K562 (cell line): ENCODE measurements around the gene ADNP. TPM values are rescaled to one million over a fixed set of nuclear protein-coding genes. Genes with fewer than 3 reads are reported as not detected.
A peak's percentile ranks its signal among the peaks of the same experiment; 100 is the strongest.

Experiments used
- ARHGAP35 ChIP-seq: fragments of 450-650 bp; IDR thresholded peaks from 2 replicates; pipeline ENCODE4 v1.6.1; 2018; ENCODE audit not compliant: partially characterized antibody
- CHAMP1 ChIP-seq: fragments of 450-650 bp; IDR thresholded peaks from 2 replicates; pipeline ENCODE4 v1.6.1; 2016; ENCODE audit warnings: mild to moderate bottlenecking
- ELF1 ChIP-seq: fragments of 200-800 bp; sonication (Bioruptor generic); IDR thresholded peaks from 2 replicates; pipeline ENCODE4 v1.6.1; 2016; ENCODE audit warnings: missing genetic modification characterization, missing compliant biosample characterization
- ETV1 ChIP-seq: fragments of 450-650 bp; conservative IDR thresholded peaks from 2 replicates; pipeline ENCODE4 v1.6.1; 2016; ENCODE audit warnings: missing genetic modification characterization, control low read depth, low read depth, missing compliant biosample characterization
- MAX ChIP-seq: sonication (generic); formaldehyde crosslinking; IDR thresholded peaks from 2 replicates; pipeline ENCODE4 v1.9.0; 2022; ENCODE audit warnings: mild to moderate bottlenecking, missing genetic modification reagents
- MYC ChIP-seq, 2 experiments: fragments of 250-450 bp in 1 of 2; sonication (Bioruptor Pico) in 1 of 2; IDR thresholded peaks; 2 replicates each; pipeline versions ENCODE4 v1.5.1 to v1.6.1; 2012 to 2021; ENCODE audit warnings: low read depth in 2 of 2, borderline replicate concordance in 1 of 2, improper control_type of control experiment in 1 of 2, low read length in 1 of 2, mild to moderate bottlenecking in 1 of 2, moderate library complexity in 1 of 2
- NR1H2 ChIP-seq: sonication (generic); formaldehyde crosslinking; IDR thresholded peaks from 2 replicates; pipeline ENCODE4 v1.4.0; 2020; ENCODE audit warnings: mild to moderate bottlenecking, missing genetic modification reagents
- RFX1 ChIP-seq: fragments of 450-650 bp; IDR thresholded peaks from 2 replicates; pipeline ENCODE4 v1.6.1; 2016; ENCODE audit warnings: mild to moderate bottlenecking, moderate library complexity
- TEAD4 ChIP-seq, 2 experiments: sonication (generic) in 1 of 2; formaldehyde crosslinking in 1 of 2; IDR thresholded peaks; 2 replicates each; pipeline versions ENCODE4 v1.6.1 to v1.8.0; 2012 to 2022; ENCODE audit warnings: borderline replicate concordance in 1 of 2, inconsistent platforms in 1 of 2, low read length in 1 of 2, mild to moderate bottlenecking in 1 of 2, missing genetic modification reagents in 1 of 2
- VEZF1 ChIP-seq: fragments of 200-800 bp; sonication (Bioruptor generic); IDR thresholded peaks from 2 replicates; pipeline ENCODE4 v1.6.1; 2017; ENCODE audit warnings: missing genetic modification characterization, missing compliant biosample characterization
- ZMIZ1 ChIP-seq, 2 experiments: fragments of 150-350 bp in 1 of 2; IDR thresholded peaks; 2 replicates each; pipeline ENCODE4 v1.6.1; 2012 to 2016; ENCODE audit warnings: low read depth in 2 of 2, low read length in 2 of 2, mild to moderate bottlenecking in 1 of 2, moderate library complexity in 1 of 2
- ZNF274 ChIP-seq: IDR thresholded peaks from 2 replicates; pipeline ENCODE4 v1.6.1; 2011; ENCODE audit warnings: low read depth, mild to moderate bottlenecking, low read length, moderate library complexity, borderline replicate concordance
- ZNF316 ChIP-seq: fragments of 450-650 bp; IDR thresholded peaks from 2 replicates; pipeline ENCODE4 v1.6.1; 2016
- ZNF584 ChIP-seq: fragments of 200-800 bp; sonication (Bioruptor generic); IDR thresholded peaks from 2 replicates; pipeline ENCODE4 v1.6.1; 2016; ENCODE audit warnings: low read depth, mild to moderate bottlenecking, missing genetic modification characterization, missing compliant biosample characterization
- polyA plus RNA-seq, 8 experiments: library from polyadenylated mRNA; depleted of rRNA in 4 of 8; stranded (reverse) in 5 of 8; unstranded in 3 of 8; fragments of >200 nt; fragmentation: Nextera tagmentation in 2 of 8; fragmentation: Illumina TruSeq in 1 of 8; extraction: Ambion mirVana in 2 of 8; extraction: Trizol in 1 of 8; gene quantifications; 2 replicates each; pipeline versions ENCODE4 v1.2.1 to v1.2.3, GENCODE V29; 2011 to 2014; ENCODE audit warnings: inconsistent platforms in 1 of 8, missing spikeins in 1 of 8
- total RNA-seq, 7 experiments: library from RNA; depleted of rRNA in 6 of 7; stranded (reverse); fragments of >200 nt in 6 of 7; fragmentation: Illumina TruSeq in 2 of 7; extraction: Trizol in 2 of 7; gene quantifications; 2 replicates each; pipeline versions ENCODE4 v1.2.1 to v1.2.3, GENCODE V29; 2011 to 2021; ENCODE audit warnings: low replicate concordance in 1 of 7

ADNP gene
- total and polyA plus RNA-seq, 9 of the 15 experiments (the other 6 are each of a cell fraction or from before 2014, with no cell fraction given) = 17.8 to 59.9 (median 25.3) TPM

GRCh38 chr20:50958615-50959542, 27.6 kb upstream of the ADNP start, which contains the start of gene MOCS3 (continued):
- no peak; the same call in 1 of the 2 replicates for TF ChIP-seq CHAMP1
- TF ChIP-seq ZNF584 (CRISPR knock-in tag) = no peak
- peak; percentile 96 for TF ChIP-seq ELF1 (tag)
- no peak for TF ChIP-seq VEZF1 (CRISPR knock-in tag)
- TF ChIP-seq ZNF316 = no peak
- no peak for TF ChIP-seq NR1H2 (CRISPR knock-in tag)
- TF ChIP-seq ZMIZ1 (IDR thresholded peaks at IDR 0.05; ENCODE audit: low read depth in 2 of 2, low read length in 2 of 2) = 0 out of 4 replicates have a peak, but pooled peaks of 1 of the 2 experiments have one; percentile 19
- peak; percentile 99 for TF ChIP-seq RFX1
- no peak for TF ChIP-seq ZNF274
- 0 out of 2 replicates have a peak, but pooled peaks have one; percentile 8 for TF ChIP-seq TEAD4 (IDR thresholded peaks at IDR 0.05; ENCODE audit: low read length)
- TF ChIP-seq TEAD4 (CRISPR knock-in tag; IDR thresholded peaks at IDR 0.05; ENCODE audit: borderline replicate concordance) = 0 out of 2 replicates have a peak, but pooled peaks have one; percentile 16
- no peak for TF ChIP-seq ETV1
- peak; percentile 32; the same call in 1 of the 2 replicates for TF ChIP-seq MYC (IDR thresholded peaks at IDR 0.05; ENCODE audit: low read depth, low read length)
- peak; percentile 52; the same call in 1 of the 2 replicates for TF ChIP-seq MYC (CRISPR knock-in tag; IDR thresholded peaks at IDR 0.05; ENCODE audit: borderline replicate concordance, low read depth)
- TF ChIP-seq ARHGAP35 = no peak
- TF ChIP-seq MAX (CRISPR knock-in tag) = peak; percentile 90
